Middle frontal gyrus (tissue), 1 donor: ENCODE results near the gene FGR.
"Not testable (repeated sequence)": the region's sequence is repeated elsewhere in the genome, so short reads cannot be mapped to it uniquely, and the experiment has no call there.

Experiments
- DNase-seq: peaks from one replicate; pipeline ENCODE4 v3.0.0-alpha.2; 2015; ENCODE audit warnings: low spot score; ENCODE audit errors: extremely low spot score

The FGR gene

GRCh38 chr1:27635396-27636142 lies 584 bp upstream of the FGR start:
- DNase-seq, result no peak

- DNase-seq, result no peak
Measured at GRCh38 chr1:27634177-27634984, 604 bp downstream of the FGR start.

- DNase-seq, result no peak
Measured at GRCh38 chr1:27633640-27634176, 1.3 kb downstream of the FGR start.

GRCh38 chr1:27633298-27633610 lies 1.7 kb downstream of the FGR start:
- DNase-seq, result no peak

- DNase-seq, result no peak
Measured at GRCh38 chr1:27632387-27633297, 2.3 kb downstream of the FGR start.

GRCh38 chr1:27630859-27631491 lies 4.0 kb downstream of the FGR start:
- no peak for DNase-seq

GRCh38 chr1:27628712-27629111 lies 6.3 kb downstream of the FGR start:
- no peak for DNase-seq

GRCh38 chr1:27627733-27628132 lies 7.3 kb downstream of the FGR start:
- not testable (repeated sequence) for DNase-seq

- DNase-seq, result no peak
Measured at GRCh38 chr1:27627061-27627460, 7.9 kb downstream of the FGR start.

GRCh38 chr1:27626031-27626935 lies 8.7 kb downstream of the FGR start:
- no peak for DNase-seq

GRCh38 chr1:27624467-27625178 lies 10.4 kb downstream of the FGR start:
- DNase-seq, result no peak

GRCh38 chr1:27623327-27624212 lies 11.4 kb downstream of the FGR start:
- DNase-seq, result no peak

- no peak for DNase-seq
Measured at GRCh38 chr1:27622828-27623227, 12.2 kb downstream of the FGR start.

- DNase-seq, result no peak
Measured at GRCh38 chr1:27621051-27621920, 13.7 kb downstream of the FGR start.

GRCh38 chr1:27619782-27620438 lies 15.1 kb downstream of the FGR start:
- not testable (repeated sequence) for DNase-seq

GRCh38 chr1:27618341-27619082 lies 16.5 kb downstream of the FGR start:
- DNase-seq, result no peak
